DND-41 (cell line): ENCODE data around the gene FOXO6.

Source experiments
- ATAC-seq: fragments of 200-7000 bp; cut with Tn5 transposase; 3 replicates; pipeline ENCODE4 v1.9.1; 2021; ENCODE audit warnings: low read depth; ENCODE audit not compliant: insufficient read depth
- DNase-seq: peaks from one replicate; pipeline ENCODE4 v3.0.0-alpha.2; 2020
- H2AFZ ChIP-seq: 2 replicates; pipeline ENCODE4 v1.6.0; 2012; ENCODE audit warnings: low read depth, low read length
- H3K27ac ChIP-seq: 2 replicates; pipeline ENCODE4 v1.5.1; 2012; ENCODE audit warnings: low read length, inconsistent platforms
- H3K27me3 ChIP-seq: fragments of 200-600 bp; sonication (generic); 2 replicates; pipeline ENCODE4 v1.6.0; 2012; ENCODE audit warnings: low read length, mild to moderate bottlenecking, inconsistent platforms; ENCODE audit not compliant: insufficient read depth, poor library complexity
- H3K36me3 ChIP-seq: 2 replicates; pipeline ENCODE4 v1.5.1; 2012; ENCODE audit warnings: low read length, inconsistent platforms; ENCODE audit not compliant: insufficient read depth
- H3K4me1 ChIP-seq: 2 replicates; pipeline ENCODE4 v1.5.1; 2012; ENCODE audit warnings: mild to moderate bottlenecking, low read length; ENCODE audit not compliant: insufficient read depth
- H3K4me2 ChIP-seq: 2 replicates; pipeline ENCODE4 v1.6.0; 2012; ENCODE audit warnings: mild to moderate bottlenecking, moderate library complexity, low read length, inconsistent platforms; ENCODE audit not compliant: insufficient read depth
- H3K4me3 ChIP-seq, 2 experiments: fragments of 200-600 bp in 1 of 2; shearing (Covaris generic) in 1 of 2; 2 replicates each; pipeline ENCODE4 v1.5.1; 2012 to 2016; ENCODE audit warnings: inconsistent platforms in 2 of 2, low read length in 2 of 2, mild to moderate bottlenecking in 2 of 2, low read depth in 1 of 2, moderate library complexity in 1 of 2
- H3K79me2 ChIP-seq: 2 replicates; pipeline ENCODE4 v1.6.0; 2012; ENCODE audit warnings: low read length, inconsistent platforms; ENCODE audit not compliant: insufficient read depth
- H3K9ac ChIP-seq: 2 replicates; pipeline ENCODE4 v1.6.0; 2012; ENCODE audit warnings: low read depth, mild to moderate bottlenecking, inconsistent platforms, low read length, moderate library complexity
- H3K9me3 ChIP-seq: 2 replicates; pipeline ENCODE4 v1.5.1; 2012; ENCODE audit warnings: low read length, moderate library complexity, mild to moderate bottlenecking, inconsistent platforms; ENCODE audit not compliant: insufficient read depth, severe bottlenecking
- H4K20me1 ChIP-seq: 2 replicates; pipeline ENCODE4 v1.6.0; 2012; ENCODE audit warnings: low read length; ENCODE audit not compliant: insufficient read depth
- EZH2 ChIP-seq: IDR thresholded peaks from 3 replicates; pipeline ENCODE4 v1.6.1; 2012; ENCODE audit warnings: borderline replicate concordance, low read depth, mild to moderate bottlenecking, moderate library complexity, low read length, inconsistent platforms; ENCODE audit not compliant: severe bottlenecking
- TF ChIP-seq, protein P1 (sequence below): IDR thresholded peaks from 2 replicates; pipeline ENCODE4 v1.5.1; 2012; ENCODE audit warnings: borderline replicate concordance, low read length, moderate library complexity, mild to moderate bottlenecking; ENCODE audit not compliant: poor library complexity, severe bottlenecking; ENCODE audit errors: extremely low read depth

Gene FOXO6

DNA sequence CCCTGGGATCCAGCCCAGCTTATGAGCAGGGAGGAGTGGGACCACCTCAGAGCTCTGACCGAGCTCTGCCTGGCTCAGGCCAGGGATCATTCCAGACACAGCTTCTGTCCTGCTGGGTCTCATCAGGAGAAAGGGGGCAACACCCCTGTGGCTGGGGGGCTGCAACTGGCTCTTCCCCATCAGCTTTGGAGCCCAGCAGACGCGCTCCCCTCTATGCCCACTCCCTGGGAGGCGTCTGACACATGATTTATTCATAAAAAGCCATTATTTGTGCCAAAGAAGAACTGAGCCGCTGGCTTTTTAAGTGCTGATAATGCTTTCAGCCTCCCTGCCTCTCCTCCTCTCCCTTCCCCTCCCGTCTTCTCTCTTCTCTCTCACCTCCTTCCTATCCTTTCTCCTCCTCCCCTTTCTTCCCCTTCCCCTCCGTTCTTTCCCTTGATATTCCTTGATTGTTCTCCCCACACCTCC is 25.0 kb downstream of the FOXO6 start:
- H3K27me3 ChIP-seq, result peaks cover 11% of the 10 kb centered on the region
- no peak overlapping the region for H2AFZ ChIP-seq
- ATAC-seq (no peak), DNase-seq (no peak)
- TF ChIP-seq, protein P1, sequence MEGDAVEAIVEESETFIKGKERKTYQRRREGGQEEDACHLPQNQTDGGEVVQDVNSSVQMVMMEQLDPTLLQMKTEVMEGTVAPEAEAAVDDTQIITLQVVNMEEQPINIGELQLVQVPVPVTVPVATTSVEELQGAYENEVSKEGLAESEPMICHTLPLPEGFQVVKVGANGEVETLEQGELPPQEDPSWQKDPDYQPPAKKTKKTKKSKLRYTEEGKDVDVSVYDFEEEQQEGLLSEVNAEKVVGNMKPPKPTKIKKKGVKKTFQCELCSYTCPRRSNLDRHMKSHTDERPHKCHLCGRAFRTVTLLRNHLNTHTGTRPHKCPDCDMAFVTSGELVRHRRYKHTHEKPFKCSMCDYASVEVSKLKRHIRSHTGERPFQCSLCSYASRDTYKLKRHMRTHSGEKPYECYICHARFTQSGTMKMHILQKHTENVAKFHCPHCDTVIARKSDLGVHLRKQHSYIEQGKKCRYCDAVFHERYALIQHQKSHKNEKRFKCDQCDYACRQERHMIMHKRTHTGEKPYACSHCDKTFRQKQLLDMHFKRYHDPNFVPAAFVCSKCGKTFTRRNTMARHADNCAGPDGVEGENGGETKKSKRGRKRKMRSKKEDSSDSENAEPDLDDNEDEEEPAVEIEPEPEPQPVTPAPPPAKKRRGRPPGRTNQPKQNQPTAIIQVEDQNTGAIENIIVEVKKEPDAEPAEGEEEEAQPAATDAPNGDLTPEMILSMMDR, result no peak
- no peak for TF ChIP-seq EZH2
- no peak overlapping the region for H3K9ac ChIP-seq
- H3K4me1 ChIP-seq, result no peaks in the 10 kb centered on the region
- H4K20me1 ChIP-seq, result peaks cover 9% of the 10 kb centered on the region; the same call in 1 of the 2 replicates
- H3K79me2 ChIP-seq, result no peaks in the 10 kb centered on the region
- H3K4me3 ChIP-seq, result no peak overlapping the region
- H3K27ac ChIP-seq, result no peak overlapping the region
- H3K36me3 ChIP-seq, result no peaks in the 10 kb centered on the region
- no peak overlapping the region for H3K4me2 ChIP-seq
- no peaks in the 10 kb centered on the region for H3K9me3 ChIP-seq

DNA sequence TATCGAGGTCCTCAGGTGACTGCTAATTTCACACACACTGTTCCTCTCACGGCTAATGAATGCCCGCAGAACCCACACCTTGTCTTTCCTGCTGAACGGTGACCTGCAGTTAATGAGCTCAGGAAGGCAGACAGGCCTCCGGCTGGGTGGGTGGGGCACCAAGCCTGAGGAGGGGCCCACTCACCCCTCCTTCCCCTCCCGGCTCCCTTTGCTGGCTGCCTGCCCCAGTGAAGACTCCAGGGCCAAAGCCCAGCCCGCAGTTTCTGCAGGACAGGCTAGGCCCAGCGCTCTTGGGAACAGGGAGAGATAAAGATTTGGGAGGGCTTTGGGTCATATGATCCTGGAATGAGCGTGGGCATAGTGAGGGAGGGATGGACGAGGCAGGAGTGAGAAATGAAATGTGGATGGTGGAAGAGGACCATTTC is 26.4 kb downstream of the FOXO6 start:
- H4K20me1 ChIP-seq, result peaks cover 9% of the 10 kb centered on the region; the same call in 1 of the 2 replicates
- H2AFZ ChIP-seq, result no peak overlapping the region
- no peaks in the 10 kb centered on the region for H3K4me1 ChIP-seq
- ATAC-seq (no peak), DNase-seq (no peak)
- no peak overlapping the region for H3K4me3 ChIP-seq
- no peak overlapping the region for H3K4me2 ChIP-seq
- TF ChIP-seq, protein P1, result no peak
- TF ChIP-seq EZH2, result no peak
- no peaks in the 10 kb centered on the region for H3K36me3 ChIP-seq
- no peaks in the 10 kb centered on the region for H3K9me3 ChIP-seq
- no peak overlapping the region for H3K27ac ChIP-seq
- no peak overlapping the region for H3K9ac ChIP-seq
- no peaks in the 10 kb centered on the region for H3K79me2 ChIP-seq
- H3K27me3 ChIP-seq, result peaks cover 11% of the 10 kb centered on the region

DNA sequence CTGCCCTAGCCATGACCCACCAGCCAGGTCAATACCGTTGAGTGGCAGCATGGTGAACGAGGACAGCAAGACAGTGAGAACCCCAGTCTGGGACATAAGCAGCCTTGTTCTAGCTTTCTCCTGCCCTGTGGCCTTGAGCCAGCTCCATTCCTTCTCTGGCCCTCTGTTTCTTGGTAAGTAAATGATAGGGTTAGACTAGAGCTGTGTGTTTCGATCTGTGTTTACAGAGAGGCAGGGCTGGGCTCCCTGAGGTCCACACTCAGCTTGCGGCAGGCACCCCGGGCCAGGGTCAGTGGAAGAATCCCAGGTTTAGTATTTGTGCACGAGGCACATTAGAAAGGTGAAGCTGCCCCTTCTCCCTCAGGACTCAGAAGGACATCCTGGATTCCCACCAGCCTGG is 27.3 kb downstream of the FOXO6 start:
- no peak overlapping the region for H2AFZ ChIP-seq
- no peaks in the 10 kb centered on the region for H3K79me2 ChIP-seq
- no peak overlapping the region for H3K4me3 ChIP-seq
- H3K27me3 ChIP-seq, result peaks cover 11% of the 10 kb centered on the region
- H3K4me1 ChIP-seq, result no peaks in the 10 kb centered on the region
- H3K9ac ChIP-seq, result no peak overlapping the region
- H3K4me2 ChIP-seq, result no peak overlapping the region
- TF ChIP-seq, protein P1, result no peak
- no peak for TF ChIP-seq EZH2
- H3K9me3 ChIP-seq, result no peaks in the 10 kb centered on the region
- no peak overlapping the region for H3K27ac ChIP-seq
- ATAC-seq, result no peak
- no peak for DNase-seq
- no peaks in the 10 kb centered on the region for H3K36me3 ChIP-seq
- peaks cover 12% of the 10 kb centered on the region; the same call in 1 of the 2 replicates for H4K20me1 ChIP-seq
